HL-60/S4 treated with phorbol 12-myristate 13-acetate at 8.2 ng/mL for 4 days and 3 days (cell line): ENCODE results near the gene GOSR1.
"Not testable (repeated sequence)": the region's sequence is repeated elsewhere in the genome, so short reads cannot be mapped to it uniquely, and the experiment has no call there.

ENCODE experiments used
- in situ Hi-C: fragments of 300-500 bp; cut with MboI; formaldehyde crosslinking; loops from 2 replicates; pipeline ENCODE4 v1.15.0; 2022; ENCODE audit warnings: low sequenced_read_pairs

The GOSR1 gene

GRCh38 chr17:30573603-30574175 lies 96.5 kb downstream of the GOSR1 start:
- in situ Hi-C loops = no loop called here

GRCh38 chr17:30574309-30574708 lies 97.1 kb downstream of the GOSR1 start:
- in situ Hi-C loops = not testable (repeated sequence)

- in situ Hi-C loops = not testable (repeated sequence)
Observed at GRCh38 chr17:30574806-30575205, 97.6 kb downstream of the GOSR1 start.

GRCh38 chr17:30575648-30576325 lies 98.6 kb downstream of the GOSR1 start:
- in situ Hi-C loops = not testable (repeated sequence)

- in situ Hi-C loops = no loop called here
Observed at GRCh38 chr17:30576326-30576861, 99.2 kb downstream of the GOSR1 start.
